HG02642 (cell line): ENCODE data around the gene SH3BP5.

Source experiments
- ATAC-seq: cut with Tn5 transposase; IDR thresholded peaks from one replicate; pipeline ENCODE4 v1.9.1; 2021; ENCODE audit warnings: mild to moderate bottlenecking; ENCODE audit not compliant: unreplicated experiment, poor library complexity

The SH3BP5 gene

GRCh38 chr3:15283702-15284101 is 48.7 kb downstream of the SH3BP5 start:
- no peak for ATAC-seq

GRCh38 chr3:15281817-15282216 is 50.6 kb downstream of the SH3BP5 start:
- ATAC-seq: no peak

- no peak for ATAC-seq
Observed at GRCh38 chr3:15280853-15281532, 51.4 kb downstream of the SH3BP5 start.

- ATAC-seq: no peak
Observed at GRCh38 chr3:15279671-15280402, 52.5 kb downstream of the SH3BP5 start.

- no peak for ATAC-seq
Observed at GRCh38 chr3:15279205-15279604, 53.2 kb downstream of the SH3BP5 start.

- no peak for ATAC-seq
Observed at GRCh38 chr3:15277861-15278500, 54.4 kb downstream of the SH3BP5 start.

GRCh38 chr3:15276028-15276724 is 56.2 kb downstream of the SH3BP5 start:
- ATAC-seq: no peak

GRCh38 chr3:15273227-15273626 is 59.2 kb downstream of the SH3BP5 start:
- ATAC-seq: no peak

GRCh38 chr3:15272426-15273196 is 59.8 kb downstream of the SH3BP5 start:
- ATAC-seq: no peak

- ATAC-seq: peak; percentile 74
Observed at GRCh38 chr3:15271785-15272381, 60.5 kb downstream of the SH3BP5 start.

- ATAC-seq: no peak
Observed at GRCh38 chr3:15271030-15271429, 61.4 kb downstream of the SH3BP5 start.

- peak; percentile 61 for ATAC-seq
Observed at GRCh38 chr3:15269091-15269989, 63.0 kb downstream of the SH3BP5 start.

- ATAC-seq: peak; percentile 37
Observed at GRCh38 chr3:15268033-15268631, 64.3 kb downstream of the SH3BP5 start.

- ATAC-seq: no peak
Observed at GRCh38 chr3:15267502-15267901, 64.9 kb downstream of the SH3BP5 start.

GRCh38 chr3:15266510-15267376 is 65.6 kb downstream of the SH3BP5 start:
- ATAC-seq: no peak

GRCh38 chr3:15265655-15266509 is 66.5 kb downstream of the SH3BP5 start:
- no peak for ATAC-seq
